H1 (cell line): ENCODE results near the gene PI4K2A. TPM values are rescaled to one million over a fixed set of nuclear protein-coding genes. Genes with fewer than 3 reads are reported as not detected.

ENCODE experiments used
- ASH2L ChIP-seq: fragments of 200-600, 300-600 bp; sonication (generic); IDR thresholded peaks from one replicate; pipeline ENCODE4 v1.7.1; 2017; ENCODE audit warnings: low read length
- BCL11A ChIP-seq, 2 experiments: IDR thresholded peaks; one replicate each; pipeline ENCODE4 v1.6.1; 2011; ENCODE audit warnings: low read depth in 2 of 2, low read length in 2 of 2, mild to moderate bottlenecking in 2 of 2
- CBX5 ChIP-seq: fragments of 300-800, 300-1000 bp; sonication (generic); IDR thresholded peaks from 2 replicates; pipeline ENCODE4 v1.7.1; 2016; ENCODE audit warnings: antibody characterized with exemption, low read length, low read depth
- CTBP2 ChIP-seq: IDR thresholded peaks from 2 replicates; pipeline ENCODE4 v1.7.0; 2011; ENCODE audit warnings: borderline replicate concordance, mild to moderate bottlenecking, moderate library complexity, mixed read lengths, low read length; ENCODE audit not compliant: insufficient read depth, insufficient read length
- EZH2 ChIP-seq: fragments of 200-600 bp; sonication (generic); IDR thresholded peaks from 2 replicates; pipeline ENCODE4 v1.7.1; 2012; ENCODE audit warnings: low read depth, mild to moderate bottlenecking, moderate library complexity, low read length, inconsistent platforms; ENCODE audit not compliant: severe bottlenecking
- FOSL1 ChIP-seq: IDR thresholded peaks from 2 replicates; pipeline ENCODE4 v1.6.1; 2011; ENCODE audit warnings: mild to moderate bottlenecking, low read depth, low read length, moderate library complexity; ENCODE audit not compliant: insufficient read depth
- JUN ChIP-seq: IDR thresholded peaks from 2 replicates; pipeline ENCODE4 v1.6.1; 2011; ENCODE audit warnings: low read depth, mild to moderate bottlenecking, improper control_type of control experiment, low read length
- JUND ChIP-seq: IDR thresholded peaks from 2 replicates; pipeline ENCODE4 v1.6.1; 2011; ENCODE audit warnings: mild to moderate bottlenecking, improper control_type of control experiment, low read length
- MAFK ChIP-seq: IDR thresholded peaks from 2 replicates; pipeline ENCODE4 v1.6.1; 2012; ENCODE audit warnings: low read depth, mild to moderate bottlenecking, improper control_type of control experiment, low read length
- MAX ChIP-seq: IDR thresholded peaks from 2 replicates; pipeline ENCODE4 v1.6.1; 2012; ENCODE audit warnings: inconsistent platforms
- NRF1 ChIP-seq: IDR thresholded peaks from 2 replicates; pipeline ENCODE4 v1.6.1; 2011; ENCODE audit warnings: mild to moderate bottlenecking, low read depth, low read length, improper control_type of control experiment
- POLR2A ChIP-seq, 2 experiments: IDR thresholded peaks; 1 replicate in 1 of 2; 2 replicates in 1 of 2; pipeline ENCODE4 v1.6.1; 2011; ENCODE audit warnings: low read depth in 2 of 2, low read length in 2 of 2, mild to moderate bottlenecking in 2 of 2; ENCODE audit errors: control extremely low read depth in 1 of 2
- RAD21 ChIP-seq, 2 experiments: IDR thresholded peaks in 1 of 2; conservative IDR thresholded peaks in 1 of 2; 2 replicates each; pipeline ENCODE4 v1.6.1; 2011; ENCODE audit warnings: low read depth in 2 of 2, low read length in 2 of 2, improper control_type of control experiment in 1 of 2, inconsistent platforms in 1 of 2, mild to moderate bottlenecking in 1 of 2, moderate library complexity in 1 of 2
- RBBP5 ChIP-seq: IDR thresholded peaks from 2 replicates; pipeline ENCODE4 v1.7.1; 2012; ENCODE audit warnings: low read depth, mild to moderate bottlenecking, inconsistent platforms, low read length, moderate library complexity, borderline replicate concordance
- RFX5 ChIP-seq: IDR thresholded peaks from 2 replicates; pipeline ENCODE4 v1.6.1; 2011; ENCODE audit warnings: low read depth, low read length, improper control_type of control experiment, borderline replicate concordance
- SAP30 ChIP-seq: fragments of 300-600 bp; sonication (generic); IDR thresholded peaks from 2 replicates; pipeline ENCODE4 v1.7.1; 2012; ENCODE audit warnings: low read length, moderate library complexity, mild to moderate bottlenecking, inconsistent platforms; ENCODE audit not compliant: insufficient read depth, insufficient replicate concordance
- SIN3A ChIP-seq, 2 experiments: IDR thresholded peaks in 1 of 2; conservative IDR thresholded peaks in 1 of 2; 2 replicates each; pipeline ENCODE4 v1.6.1; 2011 to 2012; ENCODE audit warnings: low read length in 2 of 2, improper control_type of control experiment in 1 of 2, low read depth in 1 of 2, mild to moderate bottlenecking in 1 of 2
- SP2 ChIP-seq: IDR thresholded peaks from 2 replicates; pipeline ENCODE4 v1.6.1; 2012; ENCODE audit warnings: mild to moderate bottlenecking, low read length, inconsistent platforms
- ZNF274 ChIP-seq: IDR thresholded peaks from 2 replicates; pipeline ENCODE4 v1.7.0; 2012; ENCODE audit warnings: low read length, borderline replicate concordance; ENCODE audit errors: extremely low read depth
- polyA plus RNA-seq, 7 experiments: library from polyadenylated mRNA; depleted of rRNA in 3 of 7; stranded (reverse) in 5 of 7; unstranded in 2 of 7; fragments of >200 nt in 5 of 7; fragments of 200-250 nt in 2 of 7; gene quantifications; 1 replicate in 5 of 7; 2 replicates in 1 of 7; 4 replicates in 1 of 7; pipeline versions ENCODE4 v1.2.1 to v1.2.3, GENCODE V29; 2011 to 2013; ENCODE audit warnings: missing spikeins in 2 of 7, mixed read lengths in 2 of 7
- total RNA-seq: library from RNA; stranded (reverse); fragmentation: NEBNext Ultra II Directional; extraction: Animal tissue kit (Norgen Biotek cat#: 25700); gene quantifications from 2 replicates; pipeline ENCODE4 v1.2.1, GENCODE V29; 2021
- TF ChIP-seq, protein P1 (sequence below): IDR thresholded peaks from 2 replicates; pipeline ENCODE4 v1.6.1; 2012; ENCODE audit warnings: low read length, inconsistent platforms

The PI4K2A gene
- total and polyA plus RNA-seq, 2 of the 8 experiments (the other 6 are each of a cell fraction or from before 2014, with no cell fraction given), result 20.7 to 21.9 TPM

DNA sequence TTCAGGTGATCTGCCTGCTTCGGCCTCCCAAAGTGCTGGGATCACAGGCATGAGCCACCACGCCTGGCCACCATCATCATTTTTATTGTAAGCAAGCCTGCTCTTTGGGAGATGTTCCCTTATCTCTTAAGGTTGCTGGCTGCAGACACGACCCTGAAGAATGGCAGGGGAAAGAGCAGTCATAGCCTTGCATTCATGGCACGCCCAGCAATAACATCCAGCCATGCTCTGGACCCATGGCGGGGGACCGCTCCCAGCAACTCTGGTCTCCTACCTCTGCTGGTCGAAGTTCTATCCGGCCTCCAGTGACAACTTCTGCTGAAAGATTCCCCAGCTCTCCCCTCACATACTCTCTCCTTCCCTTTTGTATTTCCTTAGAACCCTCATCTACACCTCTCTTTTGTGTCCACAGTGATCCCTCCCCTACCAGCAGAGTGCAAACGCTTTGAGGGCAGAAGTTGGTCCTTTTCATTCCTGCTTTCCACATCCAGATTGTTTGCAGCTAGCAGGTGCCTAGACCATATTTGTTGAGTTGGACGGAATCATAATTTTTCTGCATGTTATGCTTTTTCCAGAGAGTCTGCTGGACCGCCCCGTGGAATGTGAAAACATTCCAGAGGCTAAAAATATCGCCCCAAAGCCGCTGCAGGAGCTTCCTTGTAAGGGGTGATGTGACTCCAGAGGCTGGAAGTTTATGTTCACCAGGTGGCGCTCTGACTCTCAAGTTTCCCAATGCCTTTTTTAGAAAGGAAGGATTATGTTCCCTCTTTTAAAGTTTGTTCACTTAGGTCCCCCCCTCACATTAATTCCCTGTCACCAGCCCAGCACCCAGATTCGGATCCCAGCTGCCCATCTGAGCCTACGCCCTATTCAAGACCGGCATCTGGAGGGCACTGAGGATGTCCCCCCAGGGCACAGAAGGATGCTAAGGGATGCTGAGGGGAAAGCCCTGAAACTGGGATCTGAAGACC is 68.8 kb downstream of the PI4K2A start (continued):
- TF ChIP-seq RAD21 (IDR thresholded peaks at IDR 0.05 in 1 of 2, conservative IDR thresholded peaks at IDR 0.05 in 1 of 2; ENCODE audit: low read depth in 2 of 2, low read length in 2 of 2) (peak; percentile 67 to 75), CTBP2 (no peak), RBBP5 (0 out of 2 replicates have a peak, but pooled peaks have one; percentile 65), SAP30 (no peak), SP2 (no peak), BCL11A (IDR thresholded peaks at IDR 0.05; ENCODE audit: low read depth in 2 of 2, low read length in 2 of 2) (no peak), NRF1 (no peak), SIN3A (conservative IDR thresholded peaks at IDR 0.05 in 1 of 2, IDR thresholded peaks at IDR 0.05 in 1 of 2; ENCODE audit: low read depth in 1 of 2, low read length in 2 of 2) (no peak), RFX5 (no peak), ZNF274 (no peak), ASH2L (peak; percentile 31), MAFK (no peak), FOSL1 (no peak), JUN (no peak), POLR2A (IDR thresholded peaks at IDR 0.05; ENCODE audit: control extremely low read depth in 1 of 2, low read depth in 2 of 2, low read length in 2 of 2) (no peak), MAX (no peak), EZH2 (no peak), CBX5 (no peak), JUND (no peak)
- TF ChIP-seq, protein P1, sequence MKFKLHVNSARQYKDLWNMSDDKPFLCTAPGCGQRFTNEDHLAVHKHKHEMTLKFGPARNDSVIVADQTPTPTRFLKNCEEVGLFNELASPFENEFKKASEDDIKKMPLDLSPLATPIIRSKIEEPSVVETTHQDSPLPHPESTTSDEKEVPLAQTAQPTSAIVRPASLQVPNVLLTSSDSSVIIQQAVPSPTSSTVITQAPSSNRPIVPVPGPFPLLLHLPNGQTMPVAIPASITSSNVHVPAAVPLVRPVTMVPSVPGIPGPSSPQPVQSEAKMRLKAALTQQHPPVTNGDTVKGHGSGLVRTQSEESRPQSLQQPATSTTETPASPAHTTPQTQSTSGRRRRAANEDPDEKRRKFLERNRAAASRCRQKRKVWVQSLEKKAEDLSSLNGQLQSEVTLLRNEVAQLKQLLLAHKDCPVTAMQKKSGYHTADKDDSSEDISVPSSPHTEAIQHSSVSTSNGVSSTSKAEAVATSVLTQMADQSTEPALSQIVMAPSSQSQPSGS, result no peak
